H9 (cell line): Measurements from ENCODE around the gene S100A3. TPM values are rescaled to one million over a fixed set of nuclear protein-coding genes. Genes with fewer than 3 reads are reported as not detected.
A peak's percentile ranks its signal among the peaks of the same experiment; 100 is the strongest.

Source experiments
- DNase-seq: peaks from one replicate; pipeline ENCODE4 v3.0.0-alpha.2; 2017
- H2AFZ ChIP-seq: one replicate; pipeline ENCODE4 v1.6.1; 2013; ENCODE audit warnings: mild to moderate bottlenecking, low read length, control low read depth, moderate library complexity
- H2AK5ac ChIP-seq: 2 replicates; pipeline ENCODE4 v1.6.1; 2013; ENCODE audit warnings: low read length, control low read depth, mixed read lengths; ENCODE audit not compliant: insufficient read length
- H2BK120ac ChIP-seq: one replicate; pipeline ENCODE4 v1.6.1; 2013; ENCODE audit warnings: low read depth, mild to moderate bottlenecking, low read length, control low read depth, inconsistent platforms; ENCODE audit not compliant: poor library complexity, severe bottlenecking
- H2BK12ac ChIP-seq: 2 replicates; pipeline ENCODE4 v1.6.1; 2013; ENCODE audit warnings: low read length, control low read depth, mixed read lengths, low read depth; ENCODE audit not compliant: insufficient read length
- H2BK15ac ChIP-seq: 2 replicates; pipeline ENCODE4 v1.6.1; 2013; ENCODE audit warnings: low read depth, low read length, control low read depth
- H2BK20ac ChIP-seq: one replicate; pipeline ENCODE4 v1.6.1; 2013; ENCODE audit warnings: low read depth, mild to moderate bottlenecking, low read length, control low read depth, inconsistent platforms; ENCODE audit not compliant: poor library complexity, severe bottlenecking
- H2BK5ac ChIP-seq: 2 replicates; pipeline ENCODE4 v1.6.1; 2013; ENCODE audit warnings: low read length, control low read depth, mixed read lengths; ENCODE audit not compliant: insufficient read length
- H3K14ac ChIP-seq: 2 replicates; pipeline ENCODE4 v1.6.1; 2013; ENCODE audit warnings: low read length, control low read depth; ENCODE audit not compliant: insufficient read depth
- H3K18ac ChIP-seq: 2 replicates; pipeline ENCODE4 v1.6.1; 2013; ENCODE audit warnings: low read depth, mild to moderate bottlenecking, mixed read lengths, low read length, control low read depth; ENCODE audit not compliant: insufficient read length
- H3K23ac ChIP-seq: 2 replicates; pipeline ENCODE4 v1.6.1; 2013; ENCODE audit warnings: low read length, control low read depth, mixed read lengths, low read depth; ENCODE audit not compliant: insufficient read length
- H3K23me2 ChIP-seq: 2 replicates; pipeline ENCODE4 v1.6.1; 2013; ENCODE audit warnings: low read depth, mild to moderate bottlenecking, mixed read lengths, low read length, control low read depth; ENCODE audit not compliant: insufficient read length, poor library complexity, severe bottlenecking
- H3K27ac ChIP-seq: 2 replicates; pipeline ENCODE4 v1.5.1; 2013; ENCODE audit warnings: low read length, control low read depth, mixed read lengths, low read depth; ENCODE audit not compliant: insufficient read length
- H3K27me3 ChIP-seq: 2 replicates; pipeline ENCODE4 v1.6.1; 2013; ENCODE audit warnings: low read length, control low read depth, inconsistent platforms; ENCODE audit not compliant: insufficient read depth
- H3K4ac ChIP-seq: 2 replicates; pipeline ENCODE4 v1.6.1; 2013; ENCODE audit warnings: low read depth, mild to moderate bottlenecking, control low read depth, inconsistent platforms, low read length, moderate library complexity
- H3K4me1 ChIP-seq: 2 replicates; pipeline ENCODE4 v1.6.1; 2013; ENCODE audit warnings: low read length, control low read depth, inconsistent platforms; ENCODE audit not compliant: insufficient read depth
- H3K4me2 ChIP-seq: 2 replicates; pipeline ENCODE4 v1.6.1; 2013; ENCODE audit warnings: low read length, control low read depth, mixed read lengths; ENCODE audit not compliant: insufficient read length, insufficient read depth
- H3K56ac ChIP-seq: 2 replicates; pipeline ENCODE4 v1.6.1; 2013; ENCODE audit warnings: low read depth, mild to moderate bottlenecking, mixed read lengths, low read length, control low read depth; ENCODE audit not compliant: insufficient read length
- H3K79me1 ChIP-seq: 2 replicates; pipeline ENCODE4 v1.6.1; 2013; ENCODE audit warnings: low read depth, mild to moderate bottlenecking, moderate library complexity, low read length, control low read depth, inconsistent platforms; ENCODE audit not compliant: insufficient read depth, poor library complexity, severe bottlenecking
- H3K79me2 ChIP-seq: 2 replicates; pipeline ENCODE4 v1.6.1; 2013; ENCODE audit warnings: low read length, control low read depth, inconsistent platforms; ENCODE audit not compliant: insufficient read depth
- H3K9ac ChIP-seq: 2 replicates; pipeline ENCODE4 v1.6.1; 2013; ENCODE audit warnings: low read length, control low read depth, mixed read lengths; ENCODE audit not compliant: insufficient read length; ENCODE audit errors: extremely low read depth
- H3K9me3 ChIP-seq: one replicate; pipeline ENCODE4 v1.6.1; 2013; ENCODE audit warnings: low read depth, low read length, inconsistent platforms; ENCODE audit not compliant: control insufficient read depth
- H3T11ph ChIP-seq: one replicate; pipeline ENCODE4 v1.6.1; 2013; ENCODE audit warnings: mild to moderate bottlenecking, low read length, control low read depth, inconsistent platforms
- H4K20me1 ChIP-seq: one replicate; pipeline ENCODE4 v1.6.1; 2013; ENCODE audit not compliant: control insufficient read depth, insufficient read length, insufficient read depth
- H4K5ac ChIP-seq: 2 replicates; pipeline ENCODE4 v1.6.1; 2013; ENCODE audit warnings: low read depth, mild to moderate bottlenecking, mixed read lengths, low read length, control low read depth; ENCODE audit not compliant: insufficient read length
- H4K8ac ChIP-seq: replicated peaks from 2 replicates; pipeline ENCODE4 v1.6.1; 2013; ENCODE audit warnings: low read length, control low read depth, mixed read lengths, low read depth; ENCODE audit not compliant: insufficient read length
- H4K91ac ChIP-seq: 2 replicates; pipeline ENCODE4 v1.6.1; 2013; ENCODE audit warnings: low read depth, mild to moderate bottlenecking, moderate library complexity, mixed read lengths, low read length, control low read depth; ENCODE audit not compliant: insufficient read length
- H3K27ac Mint-ChIP-seq, 3 experiments: 2 replicates in 2 of 3; 3 replicates in 1 of 3; pipeline ENCODE4 v1.8.0; 2020 to 2021; ENCODE audit warnings: mixed read lengths in 3 of 3, mild to moderate bottlenecking in 1 of 3, moderate library complexity in 1 of 3
- H3K27me3 Mint-ChIP-seq: 2 replicates; pipeline ENCODE4 v1.8.0; 2021; ENCODE audit warnings: low read depth, mild to moderate bottlenecking, moderate library complexity, mixed read lengths
- H3K36me3 Mint-ChIP-seq, 3 experiments: 2 replicates in 2 of 3; 3 replicates in 1 of 3; pipeline ENCODE4 v1.8.0; 2020 to 2021; ENCODE audit warnings: low read depth in 3 of 3, mixed read lengths in 3 of 3; ENCODE audit not compliant: insufficient read depth in 1 of 3
- H3K4me1 Mint-ChIP-seq, 2 experiments: 2 replicates each; pipeline ENCODE4 v1.8.0; 2020; ENCODE audit warnings: mixed read lengths in 2 of 2
- H3K4me3 Mint-ChIP-seq, 2 experiments: 2 replicates in 1 of 2; 3 replicates in 1 of 2; pipeline ENCODE4 v1.8.0; 2020 to 2021; ENCODE audit warnings: mild to moderate bottlenecking in 2 of 2, mixed read lengths in 2 of 2, moderate library complexity in 1 of 2
- H3K9me3 Mint-ChIP-seq, 2 experiments: 2 replicates in 1 of 2; 3 replicates in 1 of 2; pipeline ENCODE4 v1.8.0; 2020; ENCODE audit warnings: mild to moderate bottlenecking in 2 of 2, mixed read lengths in 2 of 2, moderate library complexity in 1 of 2
- WGBS: extraction: QIAGEN DNeasy Blood & Tissue Kit; methylation state at CpG from one replicate; pipeline ENCODE4 v1.1.7; 2013; ENCODE audit warnings: missing lambda C conversion rate, low lambda C conversion rate, mixed read lengths; ENCODE audit not compliant: insufficient read length; ENCODE audit errors: extremely low coverage; 5-methylcytosine and 5-hydroxymethylcytosine counted together
- total RNA-seq: library from RNA; stranded (reverse); gene quantifications from 2 replicates; pipeline ENCODE4 v1.2.1, GENCODE V29; 2021
- TF ChIP-seq, protein P1 (sequence below): fragments of 200-600 bp; sonication (generic); conservative IDR thresholded peaks from 3 replicates; pipeline ENCODE4 v1.8.0; 2021; ENCODE audit warnings: antibody characterized with exemption, mild to moderate bottlenecking

S100A3 gene
- total RNA-seq, 1 experiment from 2014 or later: not detected

DNA sequence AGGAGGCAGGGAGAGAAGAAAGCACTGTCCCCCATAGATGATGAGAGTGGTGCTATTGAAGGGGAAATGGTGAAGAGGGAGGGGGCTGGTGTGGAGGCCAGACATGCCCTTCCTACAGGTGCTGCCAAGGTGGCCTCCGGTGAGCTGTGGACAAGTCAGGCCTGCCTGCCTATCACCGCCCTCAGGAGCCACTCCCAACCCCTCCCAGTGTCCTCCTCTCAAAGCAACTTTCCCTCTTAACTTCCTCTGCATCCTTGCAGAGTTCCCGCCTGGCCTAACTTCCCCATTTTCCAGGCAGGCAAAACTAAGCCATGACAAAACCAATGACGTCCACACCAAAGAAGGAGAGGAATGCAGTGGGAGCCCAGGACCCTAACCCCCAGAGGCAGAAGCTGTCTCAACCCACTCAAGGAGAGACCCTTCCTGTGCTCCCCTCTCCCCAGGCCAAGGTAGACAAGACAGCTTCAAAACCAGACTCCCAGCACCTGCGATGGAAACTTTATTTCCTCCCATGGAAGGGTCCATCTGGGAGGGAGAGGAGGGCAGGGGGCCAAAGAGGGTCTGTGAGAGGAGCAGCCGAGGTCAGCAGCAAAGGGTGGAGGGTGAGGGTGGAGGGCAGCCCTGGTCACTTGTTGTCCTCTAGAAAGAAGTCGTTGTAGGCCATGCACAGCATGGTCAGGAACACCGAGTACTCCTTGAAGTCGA is 12.2 kb downstream of the S100A3 start:
- Histone ChIP-seq H2BK15ac (no peak overlapping the region), H3K9ac (no peak overlapping the region), H4K5ac (no peak overlapping the region), H2BK120ac (no peak overlapping the region), H3K4ac (no peak overlapping the region), H3K27me3 (no peaks in the 10 kb centered on the region; the same call in 1 of the 2 replicates), H3K56ac (no peak overlapping the region), H3K79me2 (no peaks in the 10 kb centered on the region), H3K23ac (no peak overlapping the region), H3K23me2 (no peaks in the 10 kb centered on the region), H4K20me1 (no peaks in the 10 kb centered on the region), H3T11ph (no peak overlapping the region), H3K27ac (no peak overlapping the region), H2AFZ (no peak overlapping the region), H2BK20ac (no peak overlapping the region), H2AK5ac (no peak overlapping the region), H3K9me3 (no peaks in the 10 kb centered on the region), H4K8ac (no peak overlapping the region), H2BK12ac (no peak overlapping the region), H3K79me1 (no peaks in the 10 kb centered on the region), H4K91ac (no peak overlapping the region), H3K18ac (no peak overlapping the region), H3K14ac (no peak overlapping the region), H3K4me2 (peak overlapping the region; percentile 36), H2BK5ac (no peak overlapping the region), H3K4me1 (peaks cover 7% of the 10 kb centered on the region; the same call in 1 of the 2 replicates)
- TF ChIP-seq, protein P1, sequence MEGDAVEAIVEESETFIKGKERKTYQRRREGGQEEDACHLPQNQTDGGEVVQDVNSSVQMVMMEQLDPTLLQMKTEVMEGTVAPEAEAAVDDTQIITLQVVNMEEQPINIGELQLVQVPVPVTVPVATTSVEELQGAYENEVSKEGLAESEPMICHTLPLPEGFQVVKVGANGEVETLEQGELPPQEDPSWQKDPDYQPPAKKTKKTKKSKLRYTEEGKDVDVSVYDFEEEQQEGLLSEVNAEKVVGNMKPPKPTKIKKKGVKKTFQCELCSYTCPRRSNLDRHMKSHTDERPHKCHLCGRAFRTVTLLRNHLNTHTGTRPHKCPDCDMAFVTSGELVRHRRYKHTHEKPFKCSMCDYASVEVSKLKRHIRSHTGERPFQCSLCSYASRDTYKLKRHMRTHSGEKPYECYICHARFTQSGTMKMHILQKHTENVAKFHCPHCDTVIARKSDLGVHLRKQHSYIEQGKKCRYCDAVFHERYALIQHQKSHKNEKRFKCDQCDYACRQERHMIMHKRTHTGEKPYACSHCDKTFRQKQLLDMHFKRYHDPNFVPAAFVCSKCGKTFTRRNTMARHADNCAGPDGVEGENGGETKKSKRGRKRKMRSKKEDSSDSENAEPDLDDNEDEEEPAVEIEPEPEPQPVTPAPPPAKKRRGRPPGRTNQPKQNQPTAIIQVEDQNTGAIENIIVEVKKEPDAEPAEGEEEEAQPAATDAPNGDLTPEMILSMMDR: no peak
- Mint-ChIP-seq H3K27me3 (peaks cover 1% of the 10 kb centered on the region), H3K4me1 (peaks cover 34 to 43% of the 10 kb centered on the region in 2 experiments), H3K27ac (peak overlapping the region in 1 of 3 experiments; percentile 40; a peak in 1 of 7 replicates), H3K4me3 (no peak overlapping the region; a peak in 1 of 5 replicates), H3K36me3 (no peaks in the 10 kb centered on the region), H3K9me3 (no peaks in the 10 kb centered on the region)
- no peak for DNase-seq
- WGBS: no CpG with 5 or more reads among the region's 9 CpGs
